NCI-H2171 (cell line): ENCODE results near the gene ANKS1A.
"Not testable (repeated sequence)": the region's sequence is repeated elsewhere in the genome, so short reads cannot be mapped to it uniquely, and the experiment has no call there.

ENCODE experiments used
- DNase-seq: peaks from one replicate; lab custom pipeline; 2025; lab: John Stamatoyannopoulos, UW

ANKS1A gene

DNA sequence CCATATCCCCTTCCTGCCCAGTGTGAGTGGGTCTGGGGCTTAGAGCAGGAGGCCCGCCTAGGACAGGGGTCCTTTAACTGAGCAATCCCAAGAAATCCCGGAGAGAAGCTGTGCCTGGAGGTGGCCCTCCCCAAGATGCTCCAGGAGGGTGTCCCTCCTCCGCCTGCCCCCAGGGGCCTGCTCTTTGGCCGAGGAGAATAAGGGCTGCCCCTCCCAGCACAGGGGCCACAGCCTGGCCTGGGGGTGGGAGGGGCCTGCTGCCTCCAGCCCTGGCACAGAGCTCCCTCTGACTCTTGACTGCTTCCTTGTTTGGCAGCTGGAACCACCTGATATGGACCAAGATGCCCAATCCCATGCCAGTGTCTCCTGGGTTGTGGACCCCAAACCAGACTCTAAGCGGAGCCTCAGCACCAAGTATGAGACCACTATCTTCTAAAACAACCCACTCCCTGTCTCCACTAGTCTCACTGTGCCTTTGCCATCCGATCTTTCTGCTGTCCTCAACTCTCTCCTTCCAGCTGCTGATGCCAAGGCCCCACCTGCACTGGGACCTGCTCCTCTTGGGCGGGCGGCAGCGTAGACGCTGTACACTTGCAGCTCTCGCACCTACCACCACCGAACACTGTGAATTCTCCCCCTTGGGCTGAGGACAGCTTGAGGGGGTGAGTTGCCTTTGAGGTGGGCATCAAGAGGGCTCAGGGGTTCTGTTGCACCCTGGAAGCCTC, 197.7 kb downstream of the ANKS1A start:
- no peak for DNase-seq

DNA sequence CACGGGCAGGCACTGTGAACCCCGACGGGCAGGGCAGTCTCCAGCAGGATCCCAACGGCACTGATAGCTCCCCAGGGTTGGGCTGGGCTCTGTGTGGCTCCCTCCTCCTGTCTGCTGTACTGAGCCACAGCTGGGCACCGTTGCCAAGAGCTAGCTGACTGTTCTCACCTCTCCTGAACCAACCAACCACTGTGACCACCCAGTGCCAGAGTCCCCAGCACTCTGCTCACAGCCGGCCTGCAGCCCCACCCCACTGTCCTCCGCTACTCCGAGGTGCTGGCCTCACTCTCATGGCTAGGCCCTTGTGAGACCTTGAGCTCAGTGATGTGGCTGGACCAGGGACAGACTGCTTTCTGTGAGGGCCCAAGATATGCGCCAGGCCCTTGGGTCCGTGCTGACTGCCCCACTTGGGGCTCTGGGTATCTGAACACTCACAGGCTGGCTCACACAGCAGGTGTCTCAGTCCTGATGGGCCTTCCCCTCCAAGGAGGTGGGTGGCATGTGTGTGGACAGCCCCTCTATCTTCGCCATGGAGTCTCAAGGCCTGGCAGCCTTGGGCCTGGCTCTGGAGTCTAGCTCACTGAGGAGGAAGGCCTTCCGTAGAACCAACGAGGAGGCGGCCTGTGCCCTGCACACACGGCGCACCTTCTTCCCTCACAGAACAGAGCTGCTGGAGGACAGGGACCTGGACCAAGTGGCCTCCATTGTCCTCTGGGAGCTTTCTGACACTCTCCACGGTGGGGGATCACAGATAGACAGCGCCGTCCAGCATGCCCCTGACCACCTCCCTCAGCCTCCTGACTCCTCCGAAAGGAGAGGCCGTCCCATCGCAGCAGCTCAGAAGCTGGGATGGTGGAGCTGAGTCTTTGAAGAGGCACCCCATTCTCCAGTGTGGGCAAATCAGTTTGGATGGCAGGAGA, 198.6 kb downstream of the ANKS1A start:
- no peak for DNase-seq

DNA sequence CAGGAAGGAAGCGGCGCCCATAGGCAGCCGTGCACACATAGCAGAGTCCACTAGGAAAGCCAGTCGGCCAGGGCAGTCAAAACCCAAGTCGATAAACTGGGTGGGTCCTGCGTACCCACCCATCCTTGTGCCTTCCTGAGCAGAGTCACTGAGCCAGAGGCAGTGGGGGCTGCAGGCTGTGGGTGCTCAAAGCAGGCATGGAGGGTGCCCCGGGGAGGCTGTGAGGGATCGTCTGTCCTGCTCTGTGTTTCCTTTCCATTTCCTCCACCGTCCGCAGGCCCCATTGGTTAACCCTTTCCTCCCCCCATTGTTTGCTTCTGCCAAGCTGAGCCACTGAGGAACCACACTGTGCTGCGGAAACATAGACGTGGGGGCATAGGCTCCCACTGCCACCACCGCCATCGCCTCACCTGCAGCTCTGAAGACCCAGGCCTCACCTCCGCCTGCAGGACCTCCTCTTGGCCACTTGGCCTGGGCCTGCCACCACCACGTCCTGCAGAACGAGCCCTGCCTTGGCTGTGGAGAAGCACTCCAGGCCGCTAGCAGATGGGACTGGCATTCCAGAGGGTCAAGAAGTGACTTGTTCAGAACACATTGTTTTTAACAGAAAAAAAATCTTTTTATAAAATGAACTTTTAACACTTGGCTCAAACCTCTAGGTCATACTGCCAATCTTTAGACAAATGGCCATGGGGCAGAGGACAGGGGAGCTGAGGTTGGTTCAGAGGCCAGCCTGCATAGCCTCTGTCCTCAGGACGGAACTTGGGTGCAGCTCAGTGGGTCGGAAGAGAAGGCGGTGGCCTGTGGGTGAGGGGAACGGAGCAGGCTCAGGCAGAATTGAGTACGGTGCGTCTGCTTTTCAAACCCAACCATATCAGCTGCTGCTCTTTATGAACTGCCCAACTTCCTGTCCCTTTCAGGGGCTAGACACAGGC, 199.5 kb downstream of the ANKS1A start:
- no peak for DNase-seq

DNA sequence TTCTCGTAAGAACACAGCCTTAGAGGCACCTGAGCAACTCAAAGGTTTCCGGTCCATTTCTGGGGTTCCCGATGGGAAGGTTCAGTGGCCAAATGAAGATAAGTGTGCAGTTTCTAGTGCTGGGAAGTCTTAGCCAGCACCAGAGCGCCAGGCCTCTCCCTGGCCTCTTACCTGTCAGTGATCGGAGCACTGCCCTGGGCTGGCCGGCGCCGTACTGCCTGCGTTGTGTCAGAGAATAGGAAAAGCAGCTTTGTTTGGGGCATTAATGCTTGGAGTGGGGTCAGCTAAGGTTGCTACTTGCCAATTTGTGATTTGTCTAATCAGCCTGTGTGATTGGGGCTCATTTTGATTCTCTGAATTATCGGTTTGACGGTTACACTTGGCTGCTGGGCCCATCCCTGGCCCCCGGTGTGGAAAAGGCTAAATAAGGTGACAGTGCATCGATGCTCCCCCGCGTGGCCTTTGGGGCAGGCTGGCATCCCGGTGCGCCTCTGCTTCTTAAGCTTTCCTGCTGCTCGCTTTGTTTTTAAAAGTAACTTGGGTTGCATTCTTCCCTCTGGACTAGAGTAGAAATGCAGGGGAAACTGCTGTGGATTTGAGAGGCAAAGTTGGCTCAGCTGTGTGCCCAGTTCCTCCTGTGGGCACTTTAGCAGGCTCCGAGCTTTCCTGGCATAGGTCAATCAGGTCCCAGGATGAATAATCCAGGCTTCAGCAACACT, 200.3 kb downstream of the ANKS1A start:
- DNase-seq = no peak

DNA sequence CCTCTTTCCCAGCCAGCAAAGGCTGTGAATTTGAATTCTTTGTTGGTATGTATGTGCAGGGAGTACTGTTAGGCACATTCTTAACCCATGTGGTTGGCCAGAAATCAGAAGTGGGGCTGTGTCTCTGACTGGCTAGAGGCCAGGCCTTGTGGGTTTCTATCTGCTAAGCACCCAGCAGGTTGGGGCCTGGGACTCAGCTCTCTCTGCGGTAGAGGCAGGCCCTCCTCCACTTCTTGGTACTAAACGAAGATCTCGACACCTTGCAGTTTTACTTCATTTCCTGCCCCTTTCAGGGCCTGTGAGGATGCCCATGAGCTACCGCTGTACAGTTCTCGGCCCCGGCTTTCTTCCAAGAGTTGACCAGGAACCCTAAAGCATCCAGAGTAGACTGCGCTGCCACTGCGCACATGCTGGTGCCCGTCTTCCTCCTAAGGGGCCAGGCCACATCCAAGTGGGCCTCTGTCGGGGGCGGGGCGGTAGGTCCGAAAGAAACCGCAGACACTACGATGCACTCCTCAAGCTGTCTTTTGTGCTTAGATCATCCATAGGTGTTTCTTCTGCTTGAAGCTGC, 201.0 kb downstream of the ANKS1A start:
- no peak for DNase-seq

DNA sequence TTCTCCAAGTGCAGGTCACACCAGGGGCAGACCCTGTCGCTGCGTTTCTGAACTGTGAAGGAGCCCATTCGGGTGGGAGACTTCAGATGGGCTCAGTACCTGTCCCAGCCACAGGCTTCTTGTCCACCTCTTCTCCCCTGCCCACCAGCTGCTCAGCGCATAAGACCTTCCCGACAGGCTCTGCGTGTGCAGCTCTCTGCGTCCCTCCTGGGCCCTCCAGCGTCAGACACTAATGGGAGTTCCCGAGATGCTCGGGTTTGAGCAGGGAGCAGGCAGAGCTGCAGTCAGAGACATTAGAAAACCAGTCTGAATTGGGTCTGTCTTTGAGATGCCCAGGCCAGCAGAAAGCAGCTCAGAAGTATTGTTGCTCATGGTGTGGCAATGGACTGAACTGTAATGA, 201.7 kb downstream of the ANKS1A start:
- no peak for DNase-seq

DNA sequence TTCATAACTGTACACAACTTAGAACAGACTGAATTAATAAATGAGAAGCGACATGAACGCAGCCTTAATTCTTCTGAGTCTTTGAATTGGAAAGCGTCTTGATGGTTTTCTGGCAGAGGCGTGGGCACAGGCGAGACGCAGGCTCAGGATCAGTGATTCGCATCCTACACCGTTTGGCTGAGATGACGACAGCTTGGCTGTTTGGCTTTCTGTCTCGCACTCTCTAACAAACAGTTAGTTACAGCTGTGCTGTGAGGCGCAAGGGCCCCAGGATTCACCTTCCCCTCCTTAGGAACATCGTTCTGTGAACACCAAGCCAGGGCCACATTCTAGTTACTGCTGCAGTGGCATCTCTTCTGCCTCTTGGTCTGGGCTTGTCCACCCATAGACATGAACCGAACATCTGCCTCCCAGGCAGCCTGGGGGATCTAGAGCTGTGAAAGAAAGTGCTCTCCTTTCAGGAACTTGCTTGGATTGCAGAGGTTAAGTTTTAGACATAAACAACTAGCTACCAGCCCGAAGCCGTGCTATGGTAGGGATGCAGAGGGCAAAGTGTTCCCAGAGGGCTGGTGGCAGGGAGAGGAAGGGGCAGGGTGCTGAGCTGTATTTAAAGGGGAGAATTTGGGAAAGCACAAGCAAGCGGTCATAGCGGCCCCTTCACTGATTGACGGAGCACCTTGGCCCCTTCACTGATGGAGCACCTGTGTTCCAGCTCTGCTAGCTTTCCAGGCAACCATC, 202.5 kb downstream of the ANKS1A start:
- no peak for DNase-seq

DNA sequence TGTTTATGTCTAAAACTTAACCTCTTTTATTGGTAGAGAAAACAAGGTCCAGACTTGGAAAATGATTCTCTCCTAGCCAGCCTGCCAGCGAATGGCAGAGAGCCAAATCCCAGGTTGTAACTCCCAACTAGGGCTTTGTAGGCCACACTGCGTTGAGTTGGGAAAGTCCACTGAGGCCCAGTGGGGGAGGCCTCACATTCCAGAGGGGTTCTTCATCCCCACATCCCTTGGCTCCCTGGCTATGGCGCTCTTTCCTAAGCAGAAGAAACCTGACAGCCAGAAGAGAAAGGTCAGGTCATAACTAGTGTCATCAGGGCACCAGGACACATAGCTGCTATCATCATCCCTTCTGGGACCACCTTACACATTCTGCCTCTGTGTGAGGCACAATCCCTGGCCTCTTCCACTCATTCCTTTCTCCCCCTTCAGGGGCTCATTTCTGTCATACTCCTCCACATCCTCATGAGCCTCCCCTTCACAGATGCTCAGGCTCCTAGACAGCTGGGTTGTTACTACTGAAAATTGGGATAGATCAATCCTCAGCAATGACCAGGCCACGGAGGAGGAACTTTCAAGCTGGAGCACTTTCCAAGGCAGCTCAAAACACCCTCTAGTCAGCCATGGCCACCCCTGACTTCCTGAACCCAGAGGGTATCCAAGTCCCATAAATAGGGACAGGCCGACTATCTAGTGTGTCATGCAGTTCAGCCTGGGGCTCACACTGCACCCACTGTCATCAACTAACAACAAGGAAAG, 203.5 kb downstream of the ANKS1A start:
- no peak for DNase-seq

DNA sequence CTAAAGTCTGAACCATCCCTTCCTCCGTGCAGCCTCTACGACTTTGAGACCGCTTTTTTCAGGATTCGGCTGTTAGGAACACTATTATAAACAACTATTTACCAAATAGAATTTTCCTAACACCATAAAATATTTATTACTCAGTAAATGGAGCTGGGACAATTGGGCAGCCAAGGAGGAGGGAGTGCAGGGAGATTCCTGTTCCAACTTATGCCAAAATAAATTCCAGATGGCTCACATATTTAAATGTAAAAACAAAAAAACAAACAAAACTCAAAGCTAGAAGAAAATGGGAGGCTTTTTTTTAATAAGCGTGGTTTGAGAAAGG, 204.0 kb downstream of the ANKS1A start:
- DNase-seq = no peak

DNA sequence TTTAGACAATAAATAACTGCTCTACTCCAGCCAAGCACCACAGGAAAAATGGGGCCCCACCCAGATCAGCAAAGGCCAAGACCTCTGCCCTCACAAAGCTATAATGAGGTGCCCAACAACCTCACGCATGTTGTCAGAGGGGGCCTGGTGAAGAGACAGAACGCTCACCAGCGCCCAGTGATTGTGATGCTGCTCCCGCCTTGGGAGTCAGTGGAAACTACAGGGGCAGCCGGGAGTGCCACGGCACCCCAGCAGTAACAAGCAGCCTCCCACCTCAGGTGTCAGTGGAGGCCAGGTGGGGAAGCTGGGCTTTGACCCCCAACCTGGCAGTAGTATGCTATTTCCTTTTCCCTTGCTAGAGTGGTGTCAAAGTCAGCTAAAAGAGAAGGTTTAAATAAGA, 204.7 kb downstream of the ANKS1A start:
- no peak for DNase-seq

DNA sequence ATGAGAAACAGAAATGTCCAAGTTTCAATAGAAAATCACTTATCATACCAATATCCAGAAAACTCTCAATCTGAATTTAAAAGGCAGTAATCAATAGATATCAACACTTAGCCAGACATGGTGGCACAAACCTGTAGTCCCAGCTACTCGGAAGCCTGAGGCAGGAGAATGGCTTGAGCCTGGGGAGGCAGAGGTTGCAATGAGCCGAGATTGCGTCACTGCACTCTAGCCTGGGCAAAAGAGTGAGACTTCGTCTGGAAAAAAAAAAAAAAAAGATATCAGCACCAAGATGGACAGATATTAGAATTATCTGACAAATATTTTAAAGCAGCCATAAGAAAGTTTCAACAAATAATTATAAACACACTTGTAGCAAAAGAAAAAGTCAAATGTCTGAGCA, 205.1 kb downstream of the ANKS1A start:
- DNase-seq = no peak

DNA sequence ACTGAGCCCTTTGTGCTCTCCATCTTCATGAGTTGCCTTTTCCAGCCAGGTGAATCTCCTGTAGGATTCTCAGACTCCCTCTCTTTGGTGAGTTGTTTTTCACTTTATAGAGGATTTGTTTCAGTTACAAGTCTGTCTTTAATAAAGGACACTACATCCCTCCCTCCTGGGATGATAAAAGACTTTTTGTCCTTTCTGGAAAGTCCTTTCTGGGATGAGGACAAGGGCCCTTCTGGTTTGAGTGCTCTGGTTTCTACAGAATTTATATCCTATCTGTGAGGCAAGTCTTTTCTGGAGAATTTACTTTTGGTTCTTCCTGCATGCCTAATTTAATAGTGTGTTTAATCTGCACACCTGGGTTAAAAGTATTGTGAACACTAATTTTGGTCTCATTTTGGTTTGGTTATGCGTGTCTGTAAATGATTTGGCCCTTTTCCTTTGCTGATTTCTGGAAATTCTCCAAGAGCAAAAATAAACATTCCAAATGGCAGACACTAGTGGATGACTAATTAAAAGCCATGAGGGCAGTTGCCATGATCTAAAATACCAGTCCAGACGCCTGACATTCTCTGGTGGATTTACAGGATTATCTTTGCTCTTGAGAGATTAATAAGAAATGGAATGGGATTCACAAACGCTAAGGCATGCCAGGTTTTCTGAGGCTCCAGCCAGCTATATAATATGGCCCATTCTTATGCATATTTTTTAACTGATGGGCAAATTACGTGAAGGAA, 207.2 kb downstream of the ANKS1A start:
- no peak for DNase-seq

DNA sequence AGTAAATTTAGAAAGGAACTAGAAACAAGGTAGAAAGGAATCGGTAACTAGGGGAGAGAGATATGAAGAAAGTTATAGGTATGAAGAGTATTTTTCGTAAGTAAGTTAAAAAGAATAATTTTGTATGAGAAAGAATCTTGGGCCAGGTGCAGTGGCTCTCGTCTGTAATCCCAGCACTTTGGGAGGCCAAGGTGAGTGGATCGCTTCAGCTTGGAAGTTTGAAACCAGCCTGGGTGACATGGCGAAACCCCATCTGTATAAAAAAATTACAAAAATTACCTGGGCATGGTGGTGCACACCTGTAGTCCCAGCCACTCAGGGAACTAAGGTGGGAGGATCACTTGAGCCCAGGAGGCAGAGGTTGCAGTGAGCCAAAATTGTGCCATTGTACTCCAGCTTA, 210.1 kb downstream of the ANKS1A start:
- DNase-seq = no peak

DNA sequence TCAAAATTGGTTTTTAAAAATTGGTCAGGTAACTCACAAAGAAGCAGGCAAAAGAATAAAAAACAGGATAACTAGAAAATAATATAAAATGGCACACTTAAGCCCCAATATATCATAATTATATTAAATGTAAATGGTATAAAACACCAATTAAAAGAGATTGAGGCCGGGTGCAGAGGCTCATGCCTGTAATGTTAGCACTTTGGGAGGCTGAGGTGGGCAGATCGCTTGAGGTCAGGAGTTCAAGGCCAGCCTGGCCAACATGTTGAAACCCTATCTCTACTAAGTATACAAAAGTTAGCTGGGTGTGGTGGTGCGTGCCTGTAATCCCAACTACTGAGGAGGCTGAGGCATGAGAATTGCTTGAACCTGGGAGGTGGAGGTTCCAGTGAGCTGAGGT, 216.0 kb downstream of the ANKS1A start:
- no peak for DNase-seq

DNA sequence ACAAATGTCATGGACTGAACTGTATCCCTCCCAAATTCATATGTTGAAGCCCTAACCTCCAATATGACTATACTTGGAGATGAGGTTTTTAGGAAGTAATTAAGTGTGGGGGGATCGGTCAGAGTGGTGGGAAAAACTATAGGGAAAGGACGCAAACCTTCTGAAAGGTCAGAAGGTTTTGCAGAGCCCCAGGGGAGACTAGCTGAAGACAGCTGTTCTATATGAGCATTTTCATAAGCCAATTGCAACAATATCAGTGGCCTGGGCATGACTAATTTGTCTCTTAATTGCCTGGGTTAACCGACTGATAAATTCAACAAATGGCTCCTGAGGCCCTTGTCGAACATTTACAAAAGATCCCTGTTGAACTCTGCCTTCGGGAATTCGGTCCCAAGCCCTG, 217.0 kb downstream of the ANKS1A start:
- DNase-seq = not testable (repeated sequence)

DNA sequence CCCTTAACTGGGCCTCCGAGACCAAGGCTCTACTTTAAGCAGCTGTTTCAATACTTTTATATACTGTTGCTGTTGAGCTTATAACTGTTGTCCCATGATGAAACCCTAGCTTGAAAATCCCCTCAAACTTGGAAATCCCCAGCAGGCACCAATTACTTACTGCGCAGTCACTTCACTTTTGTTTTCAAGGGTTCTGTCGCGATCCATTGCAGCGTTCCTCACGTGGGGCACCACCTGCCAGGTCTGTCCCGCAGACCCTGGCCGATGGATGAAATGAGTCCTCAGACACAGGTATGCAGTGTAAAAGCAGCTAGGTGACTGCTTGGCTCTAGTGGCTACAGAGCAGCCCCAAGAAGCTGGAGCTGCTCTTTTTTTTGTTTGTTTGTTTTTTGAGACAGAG, 218.2 kb downstream of the ANKS1A start:
- DNase-seq = not testable (repeated sequence)

DNA sequence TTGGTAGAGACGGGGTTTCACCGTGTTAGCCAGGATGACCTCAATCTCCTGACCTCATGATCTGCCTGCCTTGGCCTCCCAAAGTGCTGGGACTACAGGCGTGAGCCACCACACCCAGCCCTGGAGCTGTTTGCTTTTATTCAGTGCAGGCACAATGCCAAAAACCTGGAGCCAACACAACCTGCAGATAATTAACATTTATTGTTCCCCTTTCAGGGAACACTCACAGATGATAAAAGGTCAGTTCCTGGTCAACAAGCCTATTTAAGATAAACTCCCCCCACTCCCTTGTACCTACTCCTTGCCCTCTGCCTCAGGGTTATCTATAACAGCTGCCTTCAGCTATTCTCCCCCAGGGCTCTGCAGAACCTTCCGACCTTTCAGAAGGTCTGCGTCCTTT, 218.7 kb downstream of the ANKS1A start:
- DNase-seq = not testable (repeated sequence)

DNA sequence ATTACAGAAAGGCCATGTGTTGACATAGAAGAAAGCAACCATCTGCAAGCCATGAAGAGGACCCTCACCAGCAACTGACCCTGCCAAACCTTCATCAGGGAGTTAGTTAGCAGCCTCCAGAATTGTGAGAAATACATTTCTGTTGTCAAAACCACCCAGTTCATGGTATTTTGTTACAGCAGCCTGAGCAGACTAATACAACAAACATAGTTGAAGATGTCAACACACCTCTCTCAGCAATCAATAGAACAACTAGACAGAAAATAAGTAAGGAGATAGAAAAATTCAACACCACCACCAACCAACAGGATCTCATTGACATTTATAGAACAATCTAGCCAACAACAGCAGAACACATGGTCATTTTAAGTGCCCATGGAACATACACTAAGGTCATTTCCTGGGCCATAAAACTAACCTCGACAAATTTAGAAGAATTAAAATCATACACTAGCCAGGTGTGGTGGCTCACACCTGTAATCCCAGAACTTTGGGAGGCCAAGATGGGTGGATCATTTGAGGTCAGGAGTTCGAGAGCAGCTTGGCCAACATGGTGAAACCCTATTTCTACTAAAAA, 219.3 kb downstream of the ANKS1A start:
- no peak for DNase-seq

DNA sequence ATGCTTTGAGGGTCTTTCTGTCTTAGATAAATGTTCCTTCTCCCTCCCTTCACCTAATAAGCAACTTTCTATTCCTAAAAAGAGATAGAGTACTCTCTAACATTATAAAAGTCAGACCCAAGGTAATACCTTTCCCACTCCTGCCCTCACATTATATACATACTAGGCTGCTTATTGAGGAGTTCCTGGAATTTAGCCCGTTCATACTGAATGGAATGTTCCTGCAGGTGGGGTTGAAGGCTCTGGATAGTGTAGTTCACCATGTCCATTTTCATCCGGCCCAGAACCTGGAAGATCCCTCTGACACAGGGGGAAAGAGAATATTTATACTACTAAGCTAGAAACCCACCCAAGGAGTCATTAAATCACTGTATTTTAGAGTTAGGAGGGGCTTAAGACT, 231.7 kb downstream of the ANKS1A start:
- DNase-seq = no peak
